Anterior cingulate cortex (tissue), 58 donors: ENCODE data around the gene NHS.

ENCODE experiments used
- DNase-seq, 58 donors: peaks; one replicate each; lab custom pipeline; 2025; lab: John Stamatoyannopoulos, UW

Gene NHS

GRCh38 chrX:17374619-17375366 is at the start of gene NHS:
NHS (plus strand) TSS chrX:17375200; CDS start chrX:17375758, 558 bp downstream.
- DNase-seq = peak in 43 of 58 donors; percentile 0 to 52 (median 10)

- DNase-seq = no peak
These were observed 46.2 kb upstream of the NHS start for GRCh38 chrX:17328837-17329236.

- DNase-seq = no peak
These were observed 38.6 kb upstream of the NHS start for GRCh38 chrX:17336377-17336776.

GRCh38 chrX:17355976-17356375 is 19.0 kb upstream of the NHS start:
- DNase-seq = no peak

GRCh38 chrX:17359500-17359899 is 15.5 kb upstream of the NHS start:
- DNase-seq = no peak

GRCh38 chrX:17361620-17362019 is 13.4 kb upstream of the NHS start:
- DNase-seq = no peak

- no peak for DNase-seq
These were observed 7.0 kb upstream of the NHS start for GRCh38 chrX:17368002-17368401.

- DNase-seq = no peak
These were observed 5.7 kb upstream of the NHS start for GRCh38 chrX:17369309-17369708.

- no peak for DNase-seq
These were observed 4.8 kb upstream of the NHS start for GRCh38 chrX:17370191-17370590.

- no peak for DNase-seq
These were observed 2.9 kb upstream of the NHS start for GRCh38 chrX:17372052-17372451.

GRCh38 chrX:17373337-17373736 is 1.7 kb upstream of the NHS start:
- no peak for DNase-seq

- no peak for DNase-seq
These were observed 302 bp downstream of the NHS start for GRCh38 chrX:17375367-17375636.

- DNase-seq = peak in 12 of 58 donors; percentile 0 to 12 (median 4)
These were observed 834 bp downstream of the NHS start for GRCh38 chrX:17375637-17376430.

GRCh38 chrX:17376431-17377077 is 1.6 kb downstream of the NHS start:
- DNase-seq = peak in 1 of 58 donors; percentile 9

- peak in 19 of 58 donors; percentile 0 to 17 (median 1) for DNase-seq
These were observed 2.2 kb downstream of the NHS start for GRCh38 chrX:17377091-17377717.

- DNase-seq = no peak
These were observed 2.8 kb downstream of the NHS start for GRCh38 chrX:17377795-17378194.

GRCh38 chrX:17380221-17380620 is 5.2 kb downstream of the NHS start:
- no peak for DNase-seq

- DNase-seq = no peak
These were observed 15.4 kb downstream of the NHS start for GRCh38 chrX:17390419-17390850.

- no peak for DNase-seq
These were observed 20.2 kb downstream of the NHS start for GRCh38 chrX:17395154-17395553.

GRCh38 chrX:17397074-17397473 is 22.1 kb downstream of the NHS start:
- DNase-seq = no peak

- DNase-seq = no peak
These were observed 28.2 kb downstream of the NHS start for GRCh38 chrX:17403189-17403691.
